HepG2 (cell line): ENCODE data around the gene KREMEN1. TPM values are rescaled to one million over a fixed set of nuclear protein-coding genes. Genes with fewer than 3 reads are reported as not detected.

Experiments used
- ATAC-seq: fragments of 200-7000 bp; cut with Tn5 transposase; 3 replicates; pipeline ENCODE4 v1.9.1; 2020; ENCODE audit warnings: mild to moderate bottlenecking, moderate library complexity
- BruUV-seq: library from RNA; stranded (reverse); fragments of 400-500 nt; replicated peaks from 2 replicates; lab custom pipeline; 2021; lab: Mats Ljungman, UMichigan
- CTCF ChIA-PET: fragments of 300-600 bp; formaldehyde crosslinking; extraction: SDS; loops from one replicate; lab custom pipeline; 2021; ENCODE audit warnings: low total read pairs, inconsistent platforms, low intra/inter-chr PET ratio; lab: Yijun Ruan, JAX
- POLR2A ChIA-PET: fragments of 350-600 bp; sonication (Branson Sonifier 250); formaldehyde crosslinking; loops from one replicate; lab custom pipeline; 2020; ENCODE audit warnings: antibody characterized with exemption, inconsistent platforms; lab: Yijun Ruan, JAX
- DNase-seq: peaks from one replicate; pipeline ENCODE4 v3.0.0-alpha.2; 2015; ENCODE audit warnings: low spot score
- FAIRE-seq: peaks from 3 replicates; lab custom pipeline; 2011; peaks lifted over from hg19 to GRCh38; lab: Jason Lieb, UNC
- H2AFZ ChIP-seq: one replicate; pipeline ENCODE4 v1.6.1; 2011; ENCODE audit warnings: low read length, inconsistent platforms
- H3K27ac ChIP-seq: fragments of 300-600 bp; 3 replicates; pipeline ENCODE4 v1.8.0; 2011; ENCODE audit warnings: mixed run types, mild to moderate bottlenecking, mixed read lengths, low read length, inconsistent platforms; ENCODE audit not compliant: insufficient read depth; ENCODE audit errors: extremely low read length
- H3K27me3 ChIP-seq, 2 experiments: fragments of 200-600 bp in 1 of 2; 2 replicates in 1 of 2; 3 replicates in 1 of 2; pipeline versions ENCODE4 v1.6.0 to v1.8.0; 2011; ENCODE audit warnings: low read length in 2 of 2, mild to moderate bottlenecking in 2 of 2, moderate library complexity in 2 of 2, inconsistent platforms in 1 of 2; ENCODE audit not compliant: insufficient read depth in 2 of 2, control insufficient read depth in 1 of 2
- H3K36me3 ChIP-seq, 2 experiments: fragments of 200-600 bp in 1 of 2; replicated peaks in 1 of 2; 2 replicates in 1 of 2; 3 replicates in 1 of 2; pipeline versions ENCODE4 v1.5.1 to v1.8.0; 2011; ENCODE audit warnings: low read length in 2 of 2, inconsistent platforms in 1 of 2; ENCODE audit not compliant: insufficient read depth in 2 of 2, control insufficient read depth in 1 of 2
- H3K4me1 ChIP-seq: 2 replicates; pipeline ENCODE4 v1.5.1; 2012; ENCODE audit warnings: low read length, inconsistent platforms; ENCODE audit not compliant: insufficient read depth
- H3K4me2 ChIP-seq: 2 replicates; pipeline ENCODE4 v1.6.0; 2011; ENCODE audit warnings: low read depth, low read length, inconsistent platforms
- H3K4me3 ChIP-seq, 3 experiments: fragments of 200-600 bp in 1 of 3; sonication (generic), shearing (Covaris generic) in 1 of 3; replicated peaks in 1 of 3; 2 replicates each; pipeline ENCODE4 v1.5.1; 2011 to 2016; ENCODE audit warnings: low read length in 3 of 3, inconsistent platforms in 2 of 3, low read depth in 2 of 3, mild to moderate bottlenecking in 2 of 3, control low read depth in 1 of 3, mixed read lengths in 1 of 3; ENCODE audit not compliant: insufficient read depth in 1 of 3
- H3K79me2 ChIP-seq: one replicate; pipeline ENCODE4 v1.6.1; 2011; ENCODE audit warnings: low read length, inconsistent platforms; ENCODE audit not compliant: insufficient read depth
- H3K9ac ChIP-seq: 2 replicates; pipeline ENCODE4 v1.6.0; 2011; ENCODE audit warnings: mild to moderate bottlenecking, low read depth, low read length, inconsistent platforms; ENCODE audit not compliant: insufficient read depth
- H3K9me3 ChIP-seq: 2 replicates; pipeline ENCODE4 v1.5.1; 2012; ENCODE audit warnings: mild to moderate bottlenecking, low read length
- H4K20me1 ChIP-seq: 2 replicates; pipeline ENCODE4 v1.6.0; 2011; ENCODE audit warnings: inconsistent platforms, mild to moderate bottlenecking, low read length, moderate library complexity; ENCODE audit not compliant: insufficient read depth
- AGO2 ChIP-seq: fragments of 200-400 bp; formaldehyde crosslinking; optimal IDR thresholded peaks from 2 replicates; pipeline ENCODE3; 2017; ENCODE audit warnings: mild to moderate bottlenecking, low read depth, low read length, moderate library complexity
- AKNA ChIP-seq: sonication (generic); formaldehyde crosslinking; IDR thresholded peaks from 2 replicates; pipeline ENCODE4 v1.4.0; 2020; ENCODE audit warnings: missing genetic modification reagents, borderline replicate concordance
- CBX1 ChIP-seq: IDR thresholded peaks from one replicate; pipeline ENCODE4 v1.6.1; 2016; ENCODE audit warnings: antibody characterized with exemption, low read depth
- ESRRA ChIP-seq: sonication (generic); formaldehyde crosslinking; IDR thresholded peaks from 2 replicates; pipeline ENCODE4 v1.5.1; 2020; ENCODE audit warnings: mild to moderate bottlenecking, low read depth, missing genetic modification reagents
- GFI1 ChIP-seq: sonication (generic); formaldehyde crosslinking; IDR thresholded peaks from 2 replicates; pipeline ENCODE4 v1.5.0; 2020; ENCODE audit warnings: missing genetic modification reagents, mild to moderate bottlenecking, borderline replicate concordance
- GPBP1L1 ChIP-seq: sonication (generic); formaldehyde crosslinking; IDR thresholded peaks from 2 replicates; pipeline ENCODE4 v1.5.0; 2020; ENCODE audit warnings: mild to moderate bottlenecking, missing genetic modification reagents
- MAFK ChIP-seq, 2 experiments: IDR thresholded peaks in 1 of 2; conservative IDR thresholded peaks in 1 of 2; 2 replicates each; pipeline ENCODE4 v1.6.1; 2011; ENCODE audit warnings: improper control_type of control experiment in 2 of 2, low read length in 2 of 2
- NFE2 ChIP-seq: sonication (generic); formaldehyde crosslinking; IDR thresholded peaks from 2 replicates; pipeline ENCODE4 v1.4.0; 2020; ENCODE audit warnings: missing genetic modification reagents
- NFIB ChIP-seq: sonication (generic); formaldehyde crosslinking; IDR thresholded peaks from 2 replicates; pipeline ENCODE4 v1.9.0; 2021; ENCODE audit warnings: missing genetic modification reagents, mild to moderate bottlenecking, borderline replicate concordance
- NFYC ChIP-seq: IDR thresholded peaks from 2 replicates; pipeline ENCODE4 v1.6.1; 2016; ENCODE audit warnings: missing genetic modification reagents, missing compliant biosample characterization
- RAD51 ChIP-seq: fragments of 450-650 bp; IDR thresholded peaks from 2 replicates; pipeline ENCODE4 v1.6.1; 2016; ENCODE audit warnings: borderline replicate concordance
- RBM22 ChIP-seq: fragments of 200-400 bp; formaldehyde crosslinking; optimal IDR thresholded peaks from 2 replicates; pipeline ENCODE3; 2017; ENCODE audit warnings: mild to moderate bottlenecking, low read length, moderate library complexity
- RFX5 ChIP-seq: IDR thresholded peaks from 2 replicates; pipeline ENCODE4 v1.6.1; 2011; ENCODE audit warnings: low read depth, low read length, improper control_type of control experiment
- TEAD3 ChIP-seq: optimal IDR thresholded peaks from 2 replicates; pipeline ENCODE3; 2016; ENCODE audit warnings: borderline replicate concordance
- U2AF1 ChIP-seq: fragments of 200-400 bp; formaldehyde crosslinking; optimal IDR thresholded peaks from 2 replicates; pipeline ENCODE3; 2017; ENCODE audit warnings: mild to moderate bottlenecking, low read depth, low read length
- ZNF672 ChIP-seq: sonication (generic); formaldehyde crosslinking; IDR thresholded peaks from 2 replicates; pipeline ENCODE4 v1.8.1; 2022; ENCODE audit warnings: missing genetic modification reagents
- ZNF773 ChIP-seq: sonication (generic); formaldehyde crosslinking; IDR thresholded peaks from 2 replicates; pipeline ENCODE4 v1.4.0; 2020; ENCODE audit warnings: missing genetic modification reagents, borderline replicate concordance
- ZNF775 ChIP-seq: sonication (generic); formaldehyde crosslinking; IDR thresholded peaks from 2 replicates; pipeline ENCODE4 v1.4.0; 2020; ENCODE audit warnings: missing genetic modification reagents, mild to moderate bottlenecking, moderate library complexity, borderline replicate concordance
- ZSCAN20 ChIP-seq: sonication (generic); formaldehyde crosslinking; IDR thresholded peaks from 2 replicates; pipeline ENCODE4 v1.4.0; 2020; ENCODE audit warnings: missing genetic modification reagents, mild to moderate bottlenecking, borderline replicate concordance
- WGBS: methylation state at CpG from one replicate; pipeline ENCODE4 v1.1.6; 2017; ENCODE audit warnings: low lambda C conversion rate; 5-methylcytosine and 5-hydroxymethylcytosine counted together
- in situ Hi-C: cut with HindIII; loops from 2 replicates; pipeline ENCODE4 v1.10.0; 2017; ENCODE audit warnings: low pct_unique_long_range_greater_than_20kb; ENCODE audit not compliant: extremely low pct_ligation_motif_present
- intact Hi-C: fragments of 100-400 bp; cut with micrococcal nuclease; formaldehyde crosslinking; loops from one replicate; pipeline ENCODE4 v1.10.0; 2022; ENCODE audit not compliant: unreplicated experiment
- polyA plus RNA-seq, 8 experiments: library from polyadenylated mRNA; depleted of rRNA in 3 of 8; stranded (reverse) in 7 of 8; unstranded in 1 of 8; fragments of >200 nt; fragmentation: Illumina TruSeq in 4 of 8; extraction: Trizol in 4 of 8; gene quantifications; 2 replicates each; pipeline versions ENCODE4 v1.2.1 to v1.2.3, GENCODE V29; 2011 to 2016; ENCODE audit warnings: low read depth in 4 of 8, missing spikeins in 1 of 8, mixed read lengths in 1 of 8; ENCODE audit not compliant: insufficient read depth in 1 of 8
- total RNA-seq, 5 experiments: library from RNA; depleted of rRNA; stranded (reverse); fragments of >200 nt; fragmentation: Illumina TruSeq; extraction: Trizol; gene quantifications; 2 replicates each; pipeline ENCODE4 v1.2.3, GENCODE V29; 2016; ENCODE audit warnings: low read depth in 1 of 5

The KREMEN1 gene
- total and polyA plus RNA-seq, 2 of the 13 experiments (the other 11 are each of a cell fraction or from before 2014, with no cell fraction given), result 9.8 to 13.8 TPM

- peaks cover 76% of the 10 kb centered on the region for H3K79me2 ChIP-seq
- no peak overlapping the region; a peak in 2 of 6 replicates for H3K4me3 ChIP-seq
- in situ Hi-C loops, result no loop called here
- H3K9me3 ChIP-seq, result no peaks in the 10 kb centered on the region
- ChIA-PET POLR2A (interaction anchor here (0.8 to 5.0 kb wide), 6 partner anchors 12 to 146 kb away, joined by 3 to 44 read pairs (median 15); partner anchors contain the start of gene ZNRF3), CTCF (no interaction called here)
- H3K36me3 ChIP-seq, result peaks cover 17 to 62% of the 10 kb centered on the region in 2 experiments
- BruUV-seq, result TSS peak; percentile 55
- H2AFZ ChIP-seq, result no peak overlapping the region
- ATAC-seq (no peak), DNase-seq (no peak), FAIRE-seq (no peak)
- H4K20me1 ChIP-seq, result no peaks in the 10 kb centered on the region
- H3K27ac ChIP-seq, result peak overlapping the region; percentile 88
- intact Hi-C loops, result no loop called here
- 85% methylated on average over 9 of the region's 9 CpGs for WGBS
- H3K4me2 ChIP-seq, result peak overlapping the region; percentile 73
- H3K27me3 ChIP-seq, result no peaks in the 10 kb centered on the region
- peaks cover 85% of the 10 kb centered on the region for H3K4me1 ChIP-seq
- no peak overlapping the region for H3K9ac ChIP-seq
- TF ChIP-seq GPBP1L1 (CRISPR knock-in tag) (no peak), NFIB (CRISPR knock-in tag) (no peak), ZNF773 (CRISPR knock-in tag) (no peak), AGO2 (no peak), RFX5 (no peak), ZSCAN20 (CRISPR knock-in tag) (no peak), MAFK (conservative IDR thresholded peaks at IDR 0.05 in 1 of 2, IDR thresholded peaks at IDR 0.05 in 1 of 2; ENCODE audit: low read length in 2 of 2) (peak; percentile 80 to 85), NFYC (CRISPR knock-in tag) (no peak), CBX1 (no peak), AKNA (CRISPR knock-in tag) (no peak), TEAD3 (CRISPR knock-in tag) (no peak), RBM22 (peak; percentile 1), ESRRA (CRISPR knock-in tag) (no peak), RAD51 (no peak), GFI1 (no peak), ZNF672 (no peak), ZNF775 (CRISPR knock-in tag) (no peak), NFE2 (no peak), U2AF1 (no peak)
Observed at GRCh38 chr22:29029202-29030000, 43.4 kb upstream of the KREMEN1 start.
